AG20443 (cell line): ENCODE data around the gene RAB3GAP2.
"Not testable (repeated sequence)": the region's sequence is repeated elsewhere in the genome, so short reads cannot be mapped to it uniquely, and the experiment has no call there.

Experiments
- DNase-seq: peaks from one replicate; pipeline ENCODE4 v3.0.0; 2012; ENCODE audit warnings: low spot score, mixed read lengths

RAB3GAP2 gene

GRCh38 chr1:220283625-220284024 is 11.4 kb upstream of the RAB3GAP2 start:
- DNase-seq: no peak

- DNase-seq: no peak
Measured at GRCh38 chr1:220281159-220281574, 8.9 kb upstream of the RAB3GAP2 start.

- no peak for DNase-seq
Measured at GRCh38 chr1:220280249-220280648, 8.0 kb upstream of the RAB3GAP2 start.

- DNase-seq: no peak
Measured at GRCh38 chr1:220278991-220279390, 6.7 kb upstream of the RAB3GAP2 start.

- no peak for DNase-seq
Measured at GRCh38 chr1:220275430-220275829, 3.2 kb upstream of the RAB3GAP2 start.

GRCh38 chr1:220274251-220274855 is 2.1 kb upstream of the RAB3GAP2 start:
- no peak for DNase-seq

GRCh38 chr1:220272841-220273090 is 513 bp upstream of the RAB3GAP2 start:
- no peak for DNase-seq

GRCh38 chr1:220271706-220272046 is 577 bp downstream of the RAB3GAP2 start:
- peak; percentile 54 for DNase-seq

GRCh38 chr1:220269036-220269435 is 3.2 kb downstream of the RAB3GAP2 start:
- no peak for DNase-seq

- no peak for DNase-seq
Measured at GRCh38 chr1:220267630-220268029, 4.6 kb downstream of the RAB3GAP2 start.

GRCh38 chr1:220260228-220260627 is 12.0 kb downstream of the RAB3GAP2 start:
- not testable (repeated sequence) for DNase-seq

- DNase-seq: not testable (repeated sequence)
Measured at GRCh38 chr1:220259756-220260155, 12.5 kb downstream of the RAB3GAP2 start.

GRCh38 chr1:220256194-220256593 is 16.1 kb downstream of the RAB3GAP2 start:
- not testable (repeated sequence) for DNase-seq

- no peak for DNase-seq
Measured at GRCh38 chr1:220255204-220255603, 17.0 kb downstream of the RAB3GAP2 start.

GRCh38 chr1:220253290-220253689 is 19.0 kb downstream of the RAB3GAP2 start:
- not testable (repeated sequence) for DNase-seq

GRCh38 chr1:220251272-220251671 is 21.0 kb downstream of the RAB3GAP2 start:
- DNase-seq: no peak

- DNase-seq: no peak
Measured at GRCh38 chr1:220250681-220251080, 21.6 kb downstream of the RAB3GAP2 start.

GRCh38 chr1:220249522-220249921 is 22.7 kb downstream of the RAB3GAP2 start:
- no peak for DNase-seq

- DNase-seq: not testable (repeated sequence)
Measured at GRCh38 chr1:220248715-220249265, 23.5 kb downstream of the RAB3GAP2 start.

- DNase-seq: not testable (repeated sequence)
Measured at GRCh38 chr1:220245900-220246299, 26.4 kb downstream of the RAB3GAP2 start.

- DNase-seq: no peak
Measured at GRCh38 chr1:220243947-220244346, 28.3 kb downstream of the RAB3GAP2 start.

- DNase-seq: no peak
Measured at GRCh38 chr1:220241072-220241663, 31.1 kb downstream of the RAB3GAP2 start.

- DNase-seq: no peak
Measured at GRCh38 chr1:220239966-220240365, 32.3 kb downstream of the RAB3GAP2 start.

GRCh38 chr1:220239213-220239612 is 33.0 kb downstream of the RAB3GAP2 start:
- DNase-seq: no peak
